SH-SY5Y (cell line): ENCODE measurements around the gene IL4I1.

Experiments
- GATA2 ChIP-seq: IDR thresholded peaks from 2 replicates; pipeline ENCODE4 v1.6.1; 2011; ENCODE audit warnings: mild to moderate bottlenecking, low read depth, low read length
- GATA3 ChIP-seq: IDR thresholded peaks from 2 replicates; pipeline ENCODE4 v1.6.1; 2011; ENCODE audit warnings: low read depth, mild to moderate bottlenecking, low read length, moderate library complexity

Gene IL4I1, protein sequence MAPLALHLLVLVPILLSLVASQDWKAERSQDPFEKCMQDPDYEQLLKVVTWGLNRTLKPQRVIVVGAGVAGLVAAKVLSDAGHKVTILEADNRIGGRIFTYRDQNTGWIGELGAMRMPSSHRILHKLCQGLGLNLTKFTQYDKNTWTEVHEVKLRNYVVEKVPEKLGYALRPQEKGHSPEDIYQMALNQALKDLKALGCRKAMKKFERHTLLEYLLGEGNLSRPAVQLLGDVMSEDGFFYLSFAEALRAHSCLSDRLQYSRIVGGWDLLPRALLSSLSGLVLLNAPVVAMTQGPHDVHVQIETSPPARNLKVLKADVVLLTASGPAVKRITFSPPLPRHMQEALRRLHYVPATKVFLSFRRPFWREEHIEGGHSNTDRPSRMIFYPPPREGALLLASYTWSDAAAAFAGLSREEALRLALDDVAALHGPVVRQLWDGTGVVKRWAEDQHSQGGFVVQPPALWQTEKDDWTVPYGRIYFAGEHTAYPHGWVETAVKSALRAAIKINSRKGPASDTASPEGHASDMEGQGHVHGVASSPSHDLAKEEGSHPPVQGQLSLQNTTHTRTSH

DNA sequence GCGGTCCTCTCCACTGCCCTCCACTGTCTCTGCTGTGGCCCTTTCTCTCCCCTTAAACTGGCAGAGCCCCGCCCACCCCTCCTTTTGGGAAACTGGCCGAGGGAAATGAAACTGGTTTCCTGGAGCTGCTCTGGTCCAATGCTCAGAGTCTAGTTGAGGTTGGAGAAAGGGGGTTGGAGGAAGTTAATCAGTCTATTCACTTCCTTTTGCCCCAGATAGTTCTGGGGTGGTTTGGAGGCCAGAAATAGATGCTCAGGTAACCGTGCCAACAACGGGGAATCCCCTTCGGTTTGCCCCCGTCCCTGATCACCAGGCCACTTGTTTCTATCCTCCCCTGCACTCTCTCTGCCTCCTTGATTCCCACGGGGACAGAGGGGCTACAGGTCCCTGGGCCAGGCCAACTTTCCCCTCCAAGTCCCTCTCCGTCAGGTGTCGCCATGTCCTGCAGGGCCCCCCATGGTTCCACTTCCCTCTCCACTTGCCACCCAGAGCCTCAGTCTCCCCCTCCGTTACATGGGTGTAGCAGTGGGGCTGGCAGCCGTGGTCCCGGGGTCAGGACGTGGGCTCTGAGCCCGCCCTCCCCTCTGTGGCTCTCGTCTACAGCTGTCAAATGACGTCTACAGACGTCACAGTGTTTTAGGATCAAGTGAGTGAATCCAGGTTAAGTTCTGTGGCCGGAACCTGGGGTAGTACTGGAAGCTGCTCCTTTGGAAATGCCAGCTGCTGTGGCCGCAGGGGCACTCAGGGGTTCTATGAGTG is at the start of gene IL4I1:
Gene IL4I1, minus strand, starts transcription at position 25 of the 759 bp plus-strand sequence. CDS start 727 bp downstream, outside the sequence.
- TF ChIP-seq GATA2 (no peak), GATA3 (no peak)

DNA sequence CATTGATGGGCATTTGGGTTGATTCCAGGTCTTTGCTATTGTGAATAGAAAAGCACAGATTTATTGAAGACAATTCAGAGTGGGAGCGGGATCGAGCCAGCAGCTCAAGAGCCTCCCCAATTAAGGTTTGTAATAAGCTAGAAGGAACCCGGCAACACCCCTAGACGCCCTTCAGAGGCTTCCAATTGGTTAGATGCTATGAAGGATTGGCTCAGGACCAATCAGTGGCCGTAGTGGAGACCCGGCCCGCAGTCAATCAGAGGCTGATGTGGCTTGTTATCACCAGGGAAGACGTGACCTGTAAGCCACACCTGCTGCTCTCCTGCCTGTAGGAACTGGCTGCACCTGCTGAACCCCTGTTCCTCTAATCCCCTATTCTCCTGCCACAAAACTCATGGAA is 49.7 kb upstream of the IL4I1 start:
- TF ChIP-seq GATA2 = no peak
- TF ChIP-seq GATA3 = no peak

DNA sequence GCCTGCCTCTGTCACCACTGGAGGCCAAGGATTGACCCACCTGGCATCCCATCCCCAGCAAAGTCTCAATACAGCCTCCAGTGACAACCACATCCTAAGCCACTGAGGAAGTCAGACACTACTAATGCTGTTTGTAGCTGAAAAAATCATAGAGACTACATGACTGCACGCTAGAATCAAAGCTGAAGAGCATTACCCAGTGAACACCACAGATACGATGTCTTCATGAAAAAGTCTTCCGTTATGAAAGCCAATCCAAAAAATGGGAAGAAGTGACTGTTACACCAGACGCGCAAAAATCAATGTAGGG is 43.8 kb upstream of the IL4I1 start:
- TF ChIP-seq GATA3 (no peak), GATA2 (no peak)

DNA sequence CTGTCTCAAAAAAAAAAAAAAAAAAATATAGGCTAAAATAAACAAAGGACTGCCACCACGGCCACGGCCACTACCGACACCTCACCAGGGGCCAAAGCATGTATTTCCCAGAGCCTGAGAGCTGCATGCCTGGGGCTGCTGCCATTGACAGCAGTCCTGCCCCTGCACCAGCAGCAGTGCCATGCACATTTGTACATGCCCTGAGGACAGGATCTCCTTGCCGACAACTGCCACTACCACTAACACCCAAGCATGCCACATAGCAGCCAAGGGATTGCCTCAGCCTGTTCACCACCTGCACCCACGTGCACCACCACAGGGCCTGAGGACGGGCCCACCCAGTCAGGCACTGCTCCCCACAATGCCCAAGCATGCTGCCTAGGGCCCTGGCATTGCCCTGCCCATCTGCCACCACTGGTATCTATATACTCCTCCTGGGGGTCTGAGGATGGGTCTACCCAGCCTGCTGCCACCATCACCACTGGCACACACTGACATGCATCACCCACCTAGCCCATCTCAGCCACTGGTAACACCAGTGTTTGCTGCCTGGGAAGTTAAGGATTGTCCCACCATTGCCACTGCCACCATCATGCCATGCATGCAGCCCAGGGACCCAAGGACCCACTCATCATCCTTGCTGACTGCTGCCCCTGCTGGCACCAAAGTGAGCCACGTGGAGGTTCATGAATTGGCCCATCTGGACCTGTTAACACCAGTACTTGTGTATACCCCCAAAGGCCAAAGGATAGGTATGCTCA is 43.2 kb upstream of the IL4I1 start:
- TF ChIP-seq GATA2 = no peak
- TF ChIP-seq GATA3 = no peak

DNA sequence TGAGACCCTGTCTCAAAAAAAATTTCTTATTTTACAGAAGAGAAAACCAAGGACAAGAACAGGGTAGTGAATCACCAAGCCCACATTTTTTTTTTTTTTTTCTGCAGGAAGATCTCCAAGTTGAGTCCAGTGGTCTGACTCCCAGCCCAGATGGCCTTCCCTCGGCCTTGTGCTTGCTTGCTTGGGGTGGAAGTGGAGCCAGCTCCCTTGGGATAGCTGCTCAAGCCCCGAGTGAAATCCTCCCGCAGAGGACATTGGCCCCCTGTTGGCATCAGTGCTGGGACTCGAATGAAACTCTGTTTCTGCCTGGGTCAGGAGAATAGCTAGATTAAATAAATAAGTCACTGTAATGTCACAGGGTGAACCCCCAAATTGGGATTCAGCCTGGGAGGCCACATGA is 42.0 kb upstream of the IL4I1 start:
- TF ChIP-seq GATA3 (no peak), GATA2 (no peak)

DNA sequence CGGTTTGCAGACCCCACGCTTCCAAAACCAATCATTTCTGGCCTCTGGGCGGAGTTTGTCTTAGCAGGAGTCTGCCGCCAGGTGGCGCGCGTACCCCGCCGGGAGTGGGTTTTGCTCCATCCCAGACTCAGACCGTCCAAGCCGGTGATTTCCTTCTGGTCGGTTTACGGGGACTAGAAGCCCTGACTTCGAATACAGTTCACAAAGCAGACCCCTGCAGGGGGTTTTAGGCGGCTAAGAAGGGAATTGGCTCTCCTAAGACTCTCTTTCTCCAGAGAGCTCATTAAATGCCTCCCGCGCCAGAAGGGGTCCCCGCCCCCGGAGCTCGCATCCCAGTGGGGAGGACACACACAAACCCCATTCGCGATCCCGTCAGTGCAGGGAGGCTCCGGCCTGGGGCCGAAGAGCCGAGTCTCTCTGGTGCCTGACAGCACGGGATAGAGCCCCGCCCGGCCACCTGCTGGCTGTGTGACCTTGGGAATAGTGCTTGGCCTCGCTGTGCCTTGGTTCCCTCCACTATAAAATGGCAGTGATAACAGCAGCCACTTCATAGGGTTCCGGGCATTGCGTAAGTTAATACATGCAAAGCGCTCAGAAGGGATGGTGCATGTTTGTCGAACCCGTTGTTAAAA is 41.2 kb upstream of the IL4I1 start:
- no peak for TF ChIP-seq GATA2
- TF ChIP-seq GATA3 = no peak

DNA sequence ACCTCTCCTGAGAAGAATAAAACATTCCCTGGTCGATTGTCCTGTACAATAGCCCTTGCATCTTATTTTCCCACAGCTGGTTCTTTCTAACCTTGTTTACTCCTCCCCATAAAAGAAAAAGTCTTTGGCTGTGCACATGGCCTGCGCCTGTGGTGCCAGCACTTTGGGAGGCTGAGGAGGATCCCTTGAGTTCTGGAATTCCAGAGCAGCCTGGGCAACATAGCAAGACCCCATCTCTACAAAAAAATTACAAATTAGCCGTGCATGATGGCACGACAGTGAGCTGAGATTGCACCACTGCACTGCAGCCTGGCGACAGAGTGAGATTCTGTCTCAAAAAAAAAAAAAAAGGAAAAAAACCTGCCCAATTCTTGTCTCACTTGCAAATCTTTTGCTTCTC is 39.9 kb upstream of the IL4I1 start:
- TF ChIP-seq GATA3 (no peak), GATA2 (no peak)

DNA sequence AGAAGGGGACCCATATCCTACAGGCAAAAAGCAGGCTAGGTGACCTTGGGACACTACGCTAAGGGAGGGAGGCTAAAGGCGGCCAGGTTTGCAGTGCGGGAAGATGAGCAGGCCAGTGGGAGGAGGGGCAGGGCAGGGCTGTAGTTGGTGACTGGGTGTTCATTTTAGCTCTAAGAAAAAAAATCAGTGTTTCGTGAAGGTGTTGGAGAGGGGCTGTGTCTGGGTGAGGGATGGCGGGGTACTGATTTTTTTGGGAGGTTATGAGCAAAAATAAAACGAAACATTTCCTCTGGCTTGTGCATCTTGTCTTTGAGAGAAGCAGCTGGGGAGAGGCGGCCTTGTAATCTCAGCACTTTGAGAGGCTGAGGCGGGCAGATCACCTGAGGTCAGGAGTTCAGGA is 37.0 kb upstream of the IL4I1 start:
- TF ChIP-seq GATA3 (no peak), GATA2 (no peak)

DNA sequence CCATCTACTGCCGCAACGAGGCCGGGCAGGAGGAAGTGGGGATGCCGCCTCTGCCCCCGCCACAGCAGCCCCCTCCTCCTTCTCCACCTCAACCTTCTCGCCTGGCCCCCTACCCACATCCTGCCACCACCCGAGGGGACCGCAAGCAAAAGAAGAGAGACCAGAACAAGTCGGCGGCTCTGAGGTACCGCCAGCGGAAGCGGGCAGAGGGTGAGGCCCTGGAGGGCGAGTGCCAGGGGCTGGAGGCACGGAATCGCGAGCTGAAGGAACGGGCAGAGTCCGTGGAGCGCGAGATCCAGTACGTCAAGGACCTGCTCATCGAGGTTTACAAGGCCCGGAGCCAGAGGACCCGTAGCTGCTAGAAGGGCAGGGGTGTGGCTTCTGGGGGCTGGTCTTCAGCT is 36.0 kb upstream of the IL4I1 start:
- TF ChIP-seq GATA2 = no peak
- TF ChIP-seq GATA3 = no peak

DNA sequence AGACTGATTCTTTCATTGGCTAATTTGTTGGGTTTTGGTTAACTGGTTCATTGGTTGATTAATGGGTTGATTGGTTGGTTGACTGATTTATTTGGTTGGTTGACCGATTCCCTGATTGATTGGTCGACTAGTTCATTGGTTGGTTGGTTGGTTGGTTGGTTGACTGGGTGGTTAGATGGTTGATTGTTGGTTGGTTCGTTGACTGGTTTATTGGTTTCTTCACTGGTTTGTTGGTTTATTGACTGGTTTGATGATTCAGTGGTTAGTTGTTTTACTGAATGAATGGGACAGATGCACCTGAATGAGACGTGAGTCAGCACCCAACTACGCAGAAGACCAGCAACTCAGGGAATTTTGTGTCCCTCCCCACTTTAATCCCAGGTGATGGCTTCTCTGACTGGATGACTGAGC is 35.4 kb upstream of the IL4I1 start:
- TF ChIP-seq GATA2 (no peak), GATA3 (no peak)

DNA sequence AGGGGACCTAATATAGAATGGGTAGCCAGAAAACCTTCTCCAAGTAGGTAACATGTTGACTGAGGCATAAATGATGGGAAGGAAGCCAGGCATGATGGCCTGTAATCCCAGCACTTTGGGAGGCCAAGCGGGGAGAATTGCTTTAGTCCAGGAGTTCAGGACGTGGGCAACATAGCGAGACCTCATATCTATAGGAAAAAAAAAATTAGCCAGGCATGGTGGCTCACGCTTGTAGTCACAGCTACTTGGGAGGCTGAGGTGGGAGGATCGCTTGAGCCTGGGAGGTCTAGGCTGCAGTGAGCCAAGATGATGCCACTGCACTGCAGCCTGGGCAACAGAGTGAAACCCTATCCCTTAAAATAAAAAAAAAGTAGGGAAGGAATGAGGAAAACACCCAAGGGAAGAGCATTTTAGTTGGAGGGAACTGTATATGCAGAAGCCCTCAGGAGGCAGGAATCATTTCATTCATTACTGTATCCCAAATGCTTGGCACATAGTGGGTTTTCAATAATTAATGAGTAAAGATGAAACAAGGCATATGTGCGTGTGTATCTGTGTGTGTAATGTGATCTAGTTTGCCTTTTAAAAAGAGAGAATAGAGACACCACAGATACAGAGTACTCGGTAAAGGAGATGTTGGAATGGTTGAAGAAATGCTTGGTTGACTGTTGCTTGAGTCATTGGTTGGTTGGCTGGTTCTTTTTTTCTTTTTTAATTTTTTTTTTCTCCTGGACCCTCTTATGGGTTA is 34.8 kb upstream of the IL4I1 start:
- no peak for TF ChIP-seq GATA3
- no peak for TF ChIP-seq GATA2

DNA sequence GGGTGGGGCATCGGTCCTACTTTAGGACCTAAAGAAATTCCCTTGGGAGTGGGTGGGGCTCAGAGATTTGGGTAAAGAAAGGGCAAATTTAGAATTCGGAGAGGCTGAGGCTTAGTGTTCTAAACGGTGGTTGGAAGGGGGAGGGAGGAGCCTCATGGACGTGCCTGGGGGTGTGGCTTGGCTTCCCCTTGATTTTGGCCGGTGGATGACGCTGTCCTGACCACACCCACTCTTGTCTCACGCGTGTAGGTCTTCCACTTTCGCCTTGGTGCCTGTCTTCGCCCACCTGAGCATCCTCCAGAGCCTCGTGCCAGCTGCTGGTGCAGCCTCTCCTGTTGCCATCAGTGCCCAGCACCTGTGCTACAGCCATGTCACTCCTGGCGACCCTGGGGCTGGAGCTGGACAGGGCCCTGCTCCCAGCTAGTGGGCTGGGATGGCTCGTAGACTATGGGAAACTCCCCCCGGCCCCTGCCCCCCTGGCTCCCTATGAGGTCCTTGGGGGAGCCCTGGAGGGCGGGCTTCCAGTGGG is 33.9 kb upstream of the IL4I1 start:
- TF ChIP-seq GATA2 (no peak), GATA3 (no peak)

DNA sequence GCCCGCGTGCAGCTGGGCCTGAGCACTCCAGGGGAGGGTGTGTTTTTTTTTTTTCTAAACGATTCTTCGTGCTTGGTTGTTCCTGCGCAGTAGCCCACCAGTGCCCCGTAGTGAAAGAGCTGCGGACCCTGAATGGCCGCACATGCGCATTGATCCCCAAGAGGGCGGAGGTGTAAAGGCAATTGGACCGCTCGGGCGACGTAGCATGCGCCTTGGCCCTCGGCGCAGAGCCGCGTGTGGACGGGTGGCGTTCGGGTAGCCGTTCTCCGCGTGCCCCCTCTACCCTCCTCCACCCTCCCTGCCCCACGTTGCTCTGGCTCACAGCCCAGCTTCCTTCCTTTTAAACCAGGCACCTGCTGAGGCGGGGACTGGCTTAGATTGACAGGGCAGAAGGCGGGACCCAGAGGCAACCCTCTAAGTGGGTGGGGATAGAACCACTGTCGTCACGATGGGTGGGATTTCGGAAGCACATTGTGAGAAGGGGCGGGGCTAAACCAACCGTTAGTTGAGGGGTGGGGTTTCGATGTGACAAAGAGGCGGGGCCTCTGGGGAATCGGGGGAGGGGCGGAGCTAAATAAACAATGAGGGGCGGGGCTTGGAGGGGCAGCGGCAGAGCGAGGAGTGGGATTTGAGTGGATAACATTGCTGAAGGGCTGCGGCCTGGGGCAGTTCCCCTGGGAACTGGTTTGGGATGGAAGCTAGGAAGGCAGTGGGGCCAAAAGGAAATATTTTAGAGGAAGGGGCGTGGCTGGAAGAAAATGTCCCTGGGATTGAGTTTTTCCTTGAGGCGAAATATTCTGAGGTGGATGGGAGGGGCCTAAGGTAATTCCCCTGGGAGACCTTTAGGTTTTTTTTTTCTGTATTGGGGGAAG is 33.2 kb upstream of the IL4I1 start:
- TF ChIP-seq GATA2 (no peak), GATA3 (no peak)
